ENCODE measurements around the gene TRIM17.

Gene TRIM17

GRCh38 chr1:228415853-228416216 is 826 bp downstream of the TRIM17 start:
- DNase-seq (ENCODE audit: low spot score), result no peak

- peak; percentile 39 for DNase-seq (ENCODE audit: low spot score)
These were observed 1.4 kb downstream of the TRIM17 start for GRCh38 chr1:228415221-228415620.

- peak; percentile 61 for DNase-seq (ENCODE audit: low spot score)
These were observed 2.0 kb downstream of the TRIM17 start for GRCh38 chr1:228414511-228415211.

- DNase-seq (ENCODE audit: low spot score), result no peak
These were observed 3.2 kb downstream of the TRIM17 start for GRCh38 chr1:228413241-228414010.

- no peak for DNase-seq (ENCODE audit: low spot score)
These were observed 4.9 kb downstream of the TRIM17 start for GRCh38 chr1:228411548-228412430.

GRCh38 chr1:228411121-228411520 is 5.5 kb downstream of the TRIM17 start:
- no peak for DNase-seq (ENCODE audit: low spot score)

GRCh38 chr1:228410671-228411070 is 6.0 kb downstream of the TRIM17 start:
- no peak for DNase-seq (ENCODE audit: low spot score)

- DNase-seq (ENCODE audit: low spot score), result no peak
These were observed 6.6 kb downstream of the TRIM17 start for GRCh38 chr1:228410015-228410414.

GRCh38 chr1:228408869-228409805 is 7.5 kb downstream of the TRIM17 start:
- DNase-seq (ENCODE audit: low spot score), result no peak

GRCh38 chr1:228408041-228408868 is 8.4 kb downstream of the TRIM17 start:
- DNase-seq (ENCODE audit: low spot score), result no peak

- DNase-seq (ENCODE audit: low spot score), result no peak
These were observed 9.3 kb downstream of the TRIM17 start for GRCh38 chr1:228407106-228408040.

GRCh38 chr1:228405979-228406228 is 10.8 kb downstream of the TRIM17 start:
- no peak for DNase-seq (ENCODE audit: low spot score)

- no peak for DNase-seq (ENCODE audit: low spot score)
These were observed 11.3 kb downstream of the TRIM17 start for GRCh38 chr1:228405200-228405978.

GRCh38 chr1:228404107-228404720 is 12.4 kb downstream of the TRIM17 start:
- DNase-seq (ENCODE audit: low spot score), result no peak

GRCh38 chr1:228403231-228403631 is 13.4 kb downstream of the TRIM17 start:
- no peak for DNase-seq (ENCODE audit: low spot score)

- DNase-seq (ENCODE audit: low spot score), result no peak
These were observed 14.0 kb downstream of the TRIM17 start for GRCh38 chr1:228402641-228403025.

GRCh38 chr1:228401782-228402640 is 14.7 kb downstream of the TRIM17 start:
- DNase-seq (ENCODE audit: low spot score), result no peak
